Vagina (tissue), 2 donors: ENCODE data around the gene NEDD4L. TPM values are rescaled to one million over a fixed set of nuclear protein-coding genes. Genes with fewer than 3 reads are reported as not detected.

Experiments
- DNase-seq, 2 donors: peaks; one replicate each; pipeline ENCODE4 v3.0.0-alpha.2; 2017; ENCODE audit errors: extremely low spot score in 2 of 2
- H3K27ac ChIP-seq: fragments of 200-600 bp; sonication (generic); one replicate; pipeline ENCODE4 v1.5.1; 2019
- H3K27me3 ChIP-seq: fragments of 200-600 bp; sonication (generic); one replicate; pipeline ENCODE4 v1.5.1; 2019
- H3K36me3 ChIP-seq, 2 donors: fragments of 200-600 bp; sonication (generic); one replicate each; pipeline ENCODE4 v1.5.1; 2017 to 2019
- H3K4me1 ChIP-seq: fragments of 200-600 bp; sonication (generic); one replicate; pipeline ENCODE4 v1.5.1; 2019
- H3K4me3 ChIP-seq, 2 donors: fragments of 200-600 bp; sonication (generic); 1 replicate in 1 of 2; 2 replicates in 1 of 2; pipeline ENCODE4 v1.5.1; 2016 to 2019
- H3K9me3 ChIP-seq: fragments of 200-600 bp; sonication (generic); one replicate; pipeline ENCODE4 v1.5.1; 2019
- CTCF ChIP-seq, 3 experiments: fragments of 450-650 bp in 2 of 3; fragments of 200-600 bp in 1 of 3; sonication (generic) in 1 of 3; IDR thresholded peaks; one replicate each; pipeline ENCODE4 v1.5.1; 2017 to 2019; ENCODE audit warnings: antibody characterized with exemption in 3 of 3, mild to moderate bottlenecking in 2 of 3, moderate library complexity in 2 of 3
- POLR2A ChIP-seq, 2 donors: fragments of 450-650 bp; IDR thresholded peaks; one replicate each; pipeline ENCODE4 v1.6.1; 2017; ENCODE audit warnings: antibody characterized with exemption in 2 of 2, mild to moderate bottlenecking in 2 of 2, moderate library complexity in 2 of 2
- POLR2AphosphoS5 ChIP-seq, 2 donors: sonication (generic); formaldehyde crosslinking; IDR thresholded peaks; one replicate each; pipeline ENCODE4 v1.9.0; 2017; ENCODE audit warnings: antibody characterized with exemption in 2 of 2, mild to moderate bottlenecking in 2 of 2, low read depth in 1 of 2; ENCODE audit not compliant: insufficient read depth in 1 of 2
- intact Hi-C: fragments of 100-400 bp; cut with DNase I; formaldehyde crosslinking; loops from one replicate; pipeline ENCODE4 v1.15.1; 2023
- total RNA-seq: library from RNA; depleted of rRNA; stranded (reverse); fragments of >200 nt; gene quantifications from one replicate; pipeline ENCODE4 v1.2.3, GENCODE V29; 2016

The NEDD4L gene
- total RNA-seq, 1 donor from 2014 or later = 42.2 TPM

DNA sequence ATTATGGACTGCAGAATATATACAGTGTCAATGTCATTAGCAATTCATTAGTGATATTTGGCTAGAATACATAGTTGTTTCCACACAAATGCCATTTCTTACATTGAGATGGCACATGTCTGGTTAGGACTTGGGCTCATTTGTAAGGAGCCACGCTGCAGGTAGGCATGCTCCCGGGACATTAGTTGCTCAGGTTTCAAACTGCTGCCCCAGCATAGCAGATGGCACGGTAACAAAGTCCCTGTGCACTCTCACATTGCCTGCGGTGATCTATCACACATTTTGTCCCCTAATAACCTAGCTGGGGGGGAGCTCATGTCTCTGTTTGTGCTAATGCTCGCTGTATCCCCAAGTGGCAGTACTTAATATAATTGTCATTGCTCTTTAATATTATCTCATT, 185.1 kb downstream of the NEDD4L start:
- H3K4me1 ChIP-seq = peaks cover 10% of the 10 kb centered on the region

GRCh38 chr18:58230438-58231179, 186.6 kb downstream of the NEDD4L start:
- no peak for TF ChIP-seq POLR2AphosphoS5 (IDR thresholded peaks at IDR 0.05; ENCODE audit: insufficient read depth in 1 of 2, low read depth in 1 of 2)
- no peak overlapping the region for H3K4me3 ChIP-seq
- H3K36me3 ChIP-seq = no peaks in the 10 kb centered on the region
- H3K4me1 ChIP-seq = peaks cover 7% of the 10 kb centered on the region
- H3K27ac ChIP-seq = no peak overlapping the region
- intact Hi-C loops = no loop called here
- DNase-seq = no peak
- H3K27me3 ChIP-seq = no peaks in the 10 kb centered on the region
- H3K9me3 ChIP-seq = no peaks in the 10 kb centered on the region

More for the DNA sequence above, 185.1 kb downstream of the NEDD4L start:
- Histone ChIP-seq H3K36me3 (no peaks in the 10 kb centered on the region), H3K27ac (no peak overlapping the region), H3K4me3 (no peak overlapping the region), H3K27me3 (no peaks in the 10 kb centered on the region), H3K9me3 (no peaks in the 10 kb centered on the region)
- TF ChIP-seq CTCF (IDR thresholded peaks at IDR 0.05) (no peak), POLR2AphosphoS5 (IDR thresholded peaks at IDR 0.05; ENCODE audit: insufficient read depth in 1 of 2, low read depth in 1 of 2) (no peak), POLR2A (IDR thresholded peaks at IDR 0.05) (no peak)
- intact Hi-C loops = no loop called here
- DNase-seq = no peak

- no peak for DNase-seq
These were observed 187.9 kb downstream of the NEDD4L start for GRCh38 chr18:58231930-58232329.

DNA sequence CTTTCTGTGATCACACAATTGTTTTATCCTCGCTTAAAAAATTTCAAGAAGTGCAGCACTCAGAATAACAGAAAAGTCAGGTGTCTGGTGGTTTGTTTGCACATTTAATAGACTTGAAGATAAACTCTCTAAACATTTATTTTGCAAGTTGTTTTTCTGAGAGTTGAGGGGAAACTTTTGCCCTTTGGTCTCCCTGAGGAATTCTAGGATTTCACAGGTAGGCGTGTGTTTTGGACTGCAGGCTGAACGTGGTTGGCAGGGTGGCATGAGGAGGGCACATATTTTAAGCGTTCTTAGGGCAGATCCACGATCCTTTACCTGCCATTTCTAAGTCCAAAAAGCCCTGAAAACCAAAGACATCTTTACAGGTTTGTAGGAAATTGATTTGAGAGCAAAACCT, 188.6 kb downstream of the NEDD4L start:
- DNase-seq = no peak
- Histone ChIP-seq H3K9me3 (no peaks in the 10 kb centered on the region), H3K27ac (no peak overlapping the region), H3K27me3 (no peaks in the 10 kb centered on the region), H3K4me1 (peaks cover 7% of the 10 kb centered on the region), H3K4me3 (no peak overlapping the region), H3K36me3 (no peaks in the 10 kb centered on the region)
- no peak for TF ChIP-seq POLR2AphosphoS5 (IDR thresholded peaks at IDR 0.05; ENCODE audit: insufficient read depth in 1 of 2, low read depth in 1 of 2)
- intact Hi-C loops = no loop called here

More at GRCh38 chr18:58231930-58232329, 187.9 kb downstream of the NEDD4L start:
- TF ChIP-seq POLR2A (IDR thresholded peaks at IDR 0.05) (no peak), CTCF (IDR thresholded peaks at IDR 0.05) (no peak), POLR2AphosphoS5 (IDR thresholded peaks at IDR 0.05; ENCODE audit: insufficient read depth in 1 of 2, low read depth in 1 of 2) (no peak)
- Histone ChIP-seq H3K4me1 (peaks cover 7% of the 10 kb centered on the region), H3K4me3 (no peak overlapping the region), H3K27me3 (no peaks in the 10 kb centered on the region), H3K27ac (no peak overlapping the region), H3K36me3 (no peaks in the 10 kb centered on the region), H3K9me3 (no peaks in the 10 kb centered on the region)
- intact Hi-C loops = no loop called here

- H3K27ac ChIP-seq = no peak overlapping the region
- DNase-seq = no peak
- no peaks in the 10 kb centered on the region for H3K9me3 ChIP-seq
- no peaks in the 10 kb centered on the region for H3K27me3 ChIP-seq
- intact Hi-C loops = no loop called here
- no peak for TF ChIP-seq CTCF (IDR thresholded peaks at IDR 0.05)
- no peak for TF ChIP-seq POLR2AphosphoS5 (IDR thresholded peaks at IDR 0.05; ENCODE audit: insufficient read depth in 1 of 2, low read depth in 1 of 2)
- TF ChIP-seq POLR2A (IDR thresholded peaks at IDR 0.05) = no peak
- H3K4me1 ChIP-seq = peaks cover 7% of the 10 kb centered on the region
- H3K4me3 ChIP-seq = no peak overlapping the region
- H3K36me3 ChIP-seq = no peaks in the 10 kb centered on the region
These were observed 190.3 kb downstream of the NEDD4L start for GRCh38 chr18:58234359-58234741.

DNA sequence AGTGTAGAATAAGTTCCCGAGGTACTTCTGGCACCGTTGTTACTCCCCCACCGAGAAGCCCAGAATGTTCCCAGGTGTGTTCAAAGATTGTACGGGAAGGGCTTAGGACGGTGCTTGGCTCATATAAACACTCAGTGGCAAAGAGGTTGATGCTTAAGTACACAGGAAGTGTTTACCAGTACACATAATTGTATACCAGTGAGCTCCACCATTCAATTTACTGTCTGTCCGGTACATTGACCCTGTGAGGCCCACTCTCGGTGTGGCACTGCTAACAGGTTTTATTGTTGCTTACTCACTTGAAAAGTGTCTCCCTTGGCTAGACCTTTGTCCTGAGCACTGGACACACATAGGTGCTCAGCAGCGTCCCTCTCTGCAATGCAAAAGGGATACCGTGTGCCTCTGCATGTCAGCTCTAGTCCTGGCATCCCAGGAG, 191.0 kb downstream of the NEDD4L start:
- TF ChIP-seq CTCF (IDR thresholded peaks at IDR 0.05) (no peak), POLR2AphosphoS5 (IDR thresholded peaks at IDR 0.05; ENCODE audit: insufficient read depth in 1 of 2, low read depth in 1 of 2) (no peak), POLR2A (IDR thresholded peaks at IDR 0.05) (no peak)
- Histone ChIP-seq H3K27me3 (no peaks in the 10 kb centered on the region), H3K27ac (no peak overlapping the region), H3K36me3 (no peaks in the 10 kb centered on the region), H3K9me3 (no peaks in the 10 kb centered on the region), H3K4me3 (no peak overlapping the region), H3K4me1 (peaks cover 7% of the 10 kb centered on the region)
- no peak for DNase-seq
- intact Hi-C loops = no loop called here
